ENCODE data around the gene PITPNM3. TPM values are rescaled to one million over a fixed set of nuclear protein-coding genes. Genes with fewer than 3 reads are reported as not detected.

The PITPNM3 gene
- total RNA-seq, 2 donors from 2014 or later, result 11.3 to 18.2 TPM

DNA sequence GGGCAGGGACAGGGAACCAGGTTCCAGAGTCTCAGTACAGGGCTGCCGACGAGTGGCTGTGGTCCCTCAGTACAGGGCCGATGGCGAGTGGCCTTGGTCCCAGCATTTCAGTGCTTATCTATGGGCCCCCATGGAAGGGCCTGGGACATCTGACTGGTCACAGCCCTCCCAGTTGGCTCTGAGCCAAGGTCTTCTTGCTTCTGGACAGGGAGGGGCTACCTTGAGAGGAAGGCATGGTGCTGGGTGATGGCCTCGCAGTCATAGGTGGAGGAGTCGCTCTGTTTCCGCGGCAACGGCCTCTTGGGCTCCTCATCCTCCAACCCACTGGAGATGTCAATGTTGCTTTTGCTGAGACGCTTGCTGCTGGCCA is 79.6 kb downstream of the PITPNM3 start:
- TF ChIP-seq, protein P1, sequence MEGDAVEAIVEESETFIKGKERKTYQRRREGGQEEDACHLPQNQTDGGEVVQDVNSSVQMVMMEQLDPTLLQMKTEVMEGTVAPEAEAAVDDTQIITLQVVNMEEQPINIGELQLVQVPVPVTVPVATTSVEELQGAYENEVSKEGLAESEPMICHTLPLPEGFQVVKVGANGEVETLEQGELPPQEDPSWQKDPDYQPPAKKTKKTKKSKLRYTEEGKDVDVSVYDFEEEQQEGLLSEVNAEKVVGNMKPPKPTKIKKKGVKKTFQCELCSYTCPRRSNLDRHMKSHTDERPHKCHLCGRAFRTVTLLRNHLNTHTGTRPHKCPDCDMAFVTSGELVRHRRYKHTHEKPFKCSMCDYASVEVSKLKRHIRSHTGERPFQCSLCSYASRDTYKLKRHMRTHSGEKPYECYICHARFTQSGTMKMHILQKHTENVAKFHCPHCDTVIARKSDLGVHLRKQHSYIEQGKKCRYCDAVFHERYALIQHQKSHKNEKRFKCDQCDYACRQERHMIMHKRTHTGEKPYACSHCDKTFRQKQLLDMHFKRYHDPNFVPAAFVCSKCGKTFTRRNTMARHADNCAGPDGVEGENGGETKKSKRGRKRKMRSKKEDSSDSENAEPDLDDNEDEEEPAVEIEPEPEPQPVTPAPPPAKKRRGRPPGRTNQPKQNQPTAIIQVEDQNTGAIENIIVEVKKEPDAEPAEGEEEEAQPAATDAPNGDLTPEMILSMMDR (IDR thresholded peaks at IDR 0.05), result no peak
- no peak overlapping the region for H3K9ac ChIP-seq (ENCODE audit: low read depth in 2 of 2, low read length in 2 of 2)
- intact Hi-C loops (cut with DNase I), result loop anchor here (10.0 kb wide), 1 partner anchor 88 kb away; no protein-coding TSS in a partner anchor
- no peaks in the 10 kb centered on the region for H3K36me3 ChIP-seq
- no peak overlapping the region for H3K4me3 ChIP-seq
- no peaks in the 10 kb centered on the region for H3K27me3 ChIP-seq
- no peaks in the 10 kb centered on the region for H3K9me3 ChIP-seq
- DNase-seq, result no peak
- no peak overlapping the region for H3K27ac ChIP-seq
- no peaks in the 10 kb centered on the region for H3K4me1 ChIP-seq

DNA sequence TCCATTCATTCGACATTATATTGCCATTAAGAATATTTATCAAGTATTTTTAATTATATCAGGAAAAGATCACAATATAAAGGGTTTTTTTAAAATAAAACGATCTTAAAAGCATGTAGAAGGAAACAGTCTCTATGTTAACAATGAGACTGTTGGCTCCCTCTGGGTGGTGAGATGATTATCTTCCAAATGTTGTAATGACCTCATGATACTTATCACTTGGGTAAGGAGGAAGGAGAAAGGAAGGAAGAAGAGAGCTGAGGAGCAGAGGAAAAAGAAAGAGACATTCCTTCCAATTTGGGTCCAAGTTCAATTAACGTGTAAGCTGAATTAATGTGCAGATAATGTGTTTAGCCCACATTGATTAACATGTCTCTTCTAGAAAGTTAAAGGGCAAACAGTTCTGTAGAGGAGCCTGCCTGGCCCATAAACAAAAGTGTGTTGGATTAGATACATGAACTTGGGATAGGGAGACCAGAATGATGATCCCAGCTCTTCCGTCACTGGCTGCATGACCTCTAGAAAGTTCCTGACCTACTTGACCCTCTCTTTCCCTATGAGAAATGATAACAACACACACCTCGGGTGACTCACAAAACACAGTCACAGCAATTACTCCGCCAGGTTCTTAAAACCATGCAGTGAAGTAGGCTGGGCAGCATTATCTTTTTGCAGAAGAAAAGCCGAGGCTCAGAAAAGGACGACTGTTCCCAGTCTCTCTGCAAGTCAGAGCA is 80.1 kb downstream of the PITPNM3 start:
- Histone ChIP-seq H3K27ac (no peak overlapping the region), H3K36me3 (no peaks in the 10 kb centered on the region), H3K27me3 (no peaks in the 10 kb centered on the region), H3K4me3 (no peak overlapping the region), H3K9me3 (no peaks in the 10 kb centered on the region), H3K9ac (ENCODE audit: low read depth in 2 of 2, low read length in 2 of 2) (no peak overlapping the region), H3K4me1 (no peaks in the 10 kb centered on the region)
- intact Hi-C loops (cut with DNase I), result loop anchor here (10.0 kb wide), 1 partner anchor 89 kb away; no protein-coding TSS in a partner anchor
- TF ChIP-seq, protein P1 (IDR thresholded peaks at IDR 0.05), result no peak
- DNase-seq, result no peak

DNA sequence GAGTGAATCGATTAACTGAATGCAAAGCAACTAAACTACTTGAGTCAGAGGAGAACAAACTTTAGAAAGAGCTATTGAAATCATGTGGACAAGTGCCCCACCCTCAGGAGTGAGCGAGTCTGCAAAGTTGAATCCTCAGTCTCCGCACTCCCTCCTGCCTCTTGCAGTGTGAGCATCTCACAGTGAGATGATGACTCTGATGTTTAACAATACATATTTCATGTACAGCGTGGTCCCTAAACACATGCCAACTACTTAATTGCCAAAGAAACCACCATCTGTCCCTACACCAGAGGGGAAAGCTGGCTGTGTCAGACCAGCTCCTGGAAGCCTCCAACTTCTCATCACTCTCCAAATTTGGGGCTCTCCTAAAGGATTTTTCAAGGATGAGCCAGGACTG is 80.9 kb downstream of the PITPNM3 start:
- Histone ChIP-seq H3K4me3 (no peak overlapping the region), H3K27me3 (no peaks in the 10 kb centered on the region), H3K27ac (no peak overlapping the region), H3K36me3 (no peaks in the 10 kb centered on the region), H3K4me1 (no peaks in the 10 kb centered on the region), H3K9me3 (no peaks in the 10 kb centered on the region), H3K9ac (ENCODE audit: low read depth in 2 of 2, low read length in 2 of 2) (no peak overlapping the region)
- TF ChIP-seq, protein P1 (IDR thresholded peaks at IDR 0.05), result no peak
- no peak for DNase-seq
- intact Hi-C loops (cut with DNase I), result loop anchor here (10.0 kb wide), 1 partner anchor 89 kb away; no protein-coding TSS in a partner anchor

DNA sequence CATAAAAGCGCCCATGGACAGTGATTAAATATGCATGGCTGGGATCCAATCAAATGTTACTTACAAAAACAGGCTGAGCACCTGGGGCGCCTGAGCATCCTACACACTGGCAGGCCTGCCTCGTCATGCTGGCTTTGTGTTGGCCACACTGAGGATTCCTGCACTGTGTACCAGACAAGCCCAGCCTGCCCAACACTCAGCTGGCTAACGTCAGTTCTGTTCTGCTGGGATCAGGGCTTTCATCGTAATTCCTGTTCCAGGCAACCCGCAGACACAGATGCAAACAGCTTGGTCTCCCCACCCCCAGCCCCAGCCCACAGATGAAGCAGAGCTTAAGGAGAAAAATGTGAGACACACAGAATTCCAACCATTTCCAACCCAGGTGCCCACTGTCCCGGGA is 81.4 kb downstream of the PITPNM3 start:
- Histone ChIP-seq H3K36me3 (no peaks in the 10 kb centered on the region), H3K27ac (no peak overlapping the region)
- no peak for DNase-seq

DNA sequence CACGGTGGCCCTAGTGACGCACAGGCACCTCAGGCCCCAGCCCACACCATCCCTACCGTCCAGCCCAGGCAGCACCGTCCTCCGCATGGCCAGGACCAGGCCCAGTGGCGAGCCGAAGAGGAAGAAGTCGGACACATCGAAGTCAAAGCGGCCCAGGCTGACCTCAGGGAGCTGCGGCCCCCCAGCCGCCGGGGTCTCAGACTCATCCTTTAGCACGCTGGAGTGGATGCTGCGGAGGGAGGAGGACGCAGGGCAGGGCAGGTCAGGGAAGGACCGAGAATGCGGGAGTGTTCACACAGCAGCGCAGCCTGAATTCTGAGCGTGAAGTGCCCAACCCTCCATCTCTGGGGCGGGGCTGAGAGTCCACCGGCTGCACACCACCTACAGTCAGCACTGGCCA is 82.0 kb downstream of the PITPNM3 start:
- TF ChIP-seq, protein P1 (IDR thresholded peaks at IDR 0.05), result no peak
- H3K4me1 ChIP-seq, result no peaks in the 10 kb centered on the region
- no peaks in the 10 kb centered on the region for H3K9me3 ChIP-seq
- no peak overlapping the region for H3K27ac ChIP-seq
- no peaks in the 10 kb centered on the region for H3K27me3 ChIP-seq
- DNase-seq, result no peak
- H3K9ac ChIP-seq (ENCODE audit: low read depth in 2 of 2, low read length in 2 of 2), result no peak overlapping the region
- no peak overlapping the region for H3K4me3 ChIP-seq
- no peaks in the 10 kb centered on the region for H3K36me3 ChIP-seq
- intact Hi-C loops (cut with DNase I), result loop anchor here (5.0 to 10.0 kb wide), 2 partner anchors 90 to 173 kb away; no protein-coding TSS in a partner anchor

More for the DNA sequence above, 81.4 kb downstream of the PITPNM3 start:
- no peaks in the 10 kb centered on the region for H3K4me1 ChIP-seq
- H3K27me3 ChIP-seq, result no peaks in the 10 kb centered on the region
- intact Hi-C loops (cut with DNase I), result loop anchor here (5.0 to 10.0 kb wide), 2 partner anchors 90 to 172 kb away; no protein-coding TSS in a partner anchor
- TF ChIP-seq, protein P1 (IDR thresholded peaks at IDR 0.05), result no peak
- H3K9me3 ChIP-seq, result no peaks in the 10 kb centered on the region
- H3K9ac ChIP-seq (ENCODE audit: low read depth in 2 of 2, low read length in 2 of 2), result no peak overlapping the region
- no peak overlapping the region for H3K4me3 ChIP-seq

Measured in colonic mucosa (tissue), 4 donors.